ENCODE data around the gene MSI2. TPM values are rescaled to one million over a fixed set of nuclear protein-coding genes. Genes with fewer than 3 reads are reported as not detected.

Gene MSI2
- total RNA-seq, 2 experiments from 2014 or later = 59.6 to 61.7 TPM

GRCh38 chr17:57536289-57536688, 280.0 kb downstream of the MSI2 start:
- TF ChIP-seq, protein P1, sequence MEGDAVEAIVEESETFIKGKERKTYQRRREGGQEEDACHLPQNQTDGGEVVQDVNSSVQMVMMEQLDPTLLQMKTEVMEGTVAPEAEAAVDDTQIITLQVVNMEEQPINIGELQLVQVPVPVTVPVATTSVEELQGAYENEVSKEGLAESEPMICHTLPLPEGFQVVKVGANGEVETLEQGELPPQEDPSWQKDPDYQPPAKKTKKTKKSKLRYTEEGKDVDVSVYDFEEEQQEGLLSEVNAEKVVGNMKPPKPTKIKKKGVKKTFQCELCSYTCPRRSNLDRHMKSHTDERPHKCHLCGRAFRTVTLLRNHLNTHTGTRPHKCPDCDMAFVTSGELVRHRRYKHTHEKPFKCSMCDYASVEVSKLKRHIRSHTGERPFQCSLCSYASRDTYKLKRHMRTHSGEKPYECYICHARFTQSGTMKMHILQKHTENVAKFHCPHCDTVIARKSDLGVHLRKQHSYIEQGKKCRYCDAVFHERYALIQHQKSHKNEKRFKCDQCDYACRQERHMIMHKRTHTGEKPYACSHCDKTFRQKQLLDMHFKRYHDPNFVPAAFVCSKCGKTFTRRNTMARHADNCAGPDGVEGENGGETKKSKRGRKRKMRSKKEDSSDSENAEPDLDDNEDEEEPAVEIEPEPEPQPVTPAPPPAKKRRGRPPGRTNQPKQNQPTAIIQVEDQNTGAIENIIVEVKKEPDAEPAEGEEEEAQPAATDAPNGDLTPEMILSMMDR (IDR thresholded peaks at IDR 0.05) = no peak
- intact Hi-C loops (cut with micrococcal nuclease) = no loop called here
- ATAC-seq (no peak), DNase-seq (no peak)
- H3K27me3 Mint-ChIP-seq = no peaks in the 10 kb centered on the region
- H3K9me3 Mint-ChIP-seq = no peaks in the 10 kb centered on the region
- peaks cover 44% of the 10 kb centered on the region for H3K4me1 Mint-ChIP-seq (ENCODE audit: low read depth)
- H3K36me3 Mint-ChIP-seq (ENCODE audit: low read depth) = peaks cover 3% of the 10 kb centered on the region
- no peak overlapping the region for H3K27ac Mint-ChIP-seq
- ChIA-PET CTCF (interaction anchor here (4.0 kb wide), 1 partner anchor 293 kb away, joined by 13 read pairs; no protein-coding TSS in a partner anchor), POLR2A (interaction anchor here (1.1 kb wide), 1 partner anchor 32 kb away, joined by 4 read pairs; no protein-coding TSS in a partner anchor)
- H3K4me3 Mint-ChIP-seq = no peak overlapping the region

DNA sequence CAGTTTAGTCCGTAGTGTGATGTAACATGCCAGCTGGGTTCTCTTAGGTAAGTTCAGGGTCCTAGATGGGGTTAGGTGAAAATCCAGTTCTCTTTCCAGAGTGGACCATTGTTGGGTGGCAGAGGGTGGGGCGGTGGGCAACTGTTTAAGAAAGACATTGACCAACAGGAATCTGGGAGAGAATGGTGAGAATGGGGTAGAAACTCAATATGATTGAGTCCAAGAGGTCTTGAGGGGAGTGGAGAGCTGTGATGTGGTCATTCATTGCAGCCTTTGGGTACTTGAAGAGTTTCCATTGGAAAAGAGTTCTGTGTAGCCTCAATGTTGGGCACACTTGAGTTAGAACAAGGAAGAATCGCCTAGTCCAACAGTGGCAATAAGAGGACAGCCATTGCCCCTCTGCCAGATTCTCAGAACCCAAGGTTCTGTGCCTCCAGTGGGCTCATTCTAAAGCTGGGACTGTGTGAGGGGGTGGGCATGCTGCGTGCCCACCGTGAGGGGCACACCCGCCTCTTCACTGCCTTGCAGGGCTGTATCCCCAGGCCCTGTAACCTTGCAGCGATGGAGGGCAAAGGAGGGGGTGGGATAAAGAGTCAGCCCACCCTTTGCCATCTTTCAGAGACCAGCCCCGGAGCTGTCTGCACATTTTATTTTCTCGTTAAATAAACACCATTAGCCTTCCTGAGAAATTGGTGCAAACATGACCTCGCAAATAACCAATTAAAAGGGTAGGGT, 280.6 kb downstream of the MSI2 start:
- TF ChIP-seq, protein P1 (IDR thresholded peaks at IDR 0.05) = no peak
- CTCF ChIA-PET = interaction anchor here (1.2 to 4.0 kb wide), 3 partner anchors 135 to 294 kb away, joined by 5 to 13 read pairs (median 6); no protein-coding TSS in a partner anchor
- Mint-ChIP-seq H3K27me3 (no peaks in the 10 kb centered on the region), H3K27ac (peak overlapping the region; percentile 55), H3K36me3 (ENCODE audit: low read depth) (peaks cover 2% of the 10 kb centered on the region), H3K9me3 (no peaks in the 10 kb centered on the region), H3K4me1 (ENCODE audit: low read depth) (peaks cover 37% of the 10 kb centered on the region), H3K4me3 (peak overlapping the region; percentile 50)
- intact Hi-C loops (cut with micrococcal nuclease) = no loop called here
- no peak for DNase-seq
- POLR2A ChIA-PET = interaction anchor here (0.5 kb wide), 1 partner anchor 209 kb away, joined by 3 read pairs; no protein-coding TSS in a partner anchor
- no peak for ATAC-seq

- Mint-ChIP-seq H3K4me3 (peak overlapping the region; percentile 50), H3K9me3 (no peaks in the 10 kb centered on the region), H3K4me1 (ENCODE audit: low read depth) (peaks cover 30% of the 10 kb centered on the region), H3K27me3 (no peaks in the 10 kb centered on the region), H3K27ac (peak overlapping the region; percentile 55), H3K36me3 (ENCODE audit: low read depth) (no peaks in the 10 kb centered on the region)
- ATAC-seq = no peak
- ChIA-PET POLR2A (interaction anchor here (0.5 kb wide), 1 partner anchor 210 kb away, joined by 3 read pairs; no protein-coding TSS in a partner anchor), CTCF (interaction anchor here (1.2 to 1.5 kb wide), 3 partner anchors 14 to 295 kb away, joined by 3 to 6 read pairs (median 5); no protein-coding TSS in a partner anchor)
- peak; percentile 10 for DNase-seq
- intact Hi-C loops (cut with micrococcal nuclease) = no loop called here
- TF ChIP-seq, protein P1 (IDR thresholded peaks at IDR 0.05) = no peak
Observed at GRCh38 chr17:57537524-57538410, 281.4 kb downstream of the MSI2 start.

DNA sequence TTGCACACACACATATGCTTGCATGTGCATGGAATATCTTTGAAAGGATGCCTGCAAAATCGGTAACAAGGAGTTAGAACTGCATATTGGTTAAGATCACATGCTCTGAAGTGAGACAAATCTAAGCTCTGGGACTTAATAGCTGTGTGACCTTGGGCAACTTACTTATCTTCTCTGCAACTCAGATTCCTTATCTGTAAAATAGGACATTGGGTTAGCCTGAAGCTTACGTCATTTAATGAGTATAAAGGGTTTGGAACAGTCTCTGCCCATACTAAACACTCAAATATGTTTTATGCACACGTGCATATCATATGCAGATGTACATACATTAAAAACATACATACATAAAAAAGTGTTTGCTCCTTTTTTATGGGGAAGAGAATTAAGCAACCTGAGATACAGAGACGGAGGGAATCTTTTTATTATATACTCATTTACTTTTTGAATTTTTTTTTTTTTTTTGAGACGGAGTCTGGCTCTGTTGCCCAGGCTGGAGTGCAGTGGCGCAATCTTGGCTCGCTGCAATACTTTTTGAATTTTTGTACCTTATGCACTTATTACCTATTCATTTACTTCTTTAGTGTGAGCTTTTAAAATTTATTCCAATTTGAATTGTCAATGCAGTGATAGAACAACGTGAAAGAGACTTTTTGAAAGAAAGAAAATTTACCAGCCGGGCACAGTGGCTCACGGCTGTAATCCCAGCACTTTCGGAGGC, 282.6 kb downstream of the MSI2 start:
- Mint-ChIP-seq H3K27me3 (no peaks in the 10 kb centered on the region), H3K4me1 (ENCODE audit: low read depth) (peaks cover 27% of the 10 kb centered on the region), H3K27ac (no peak overlapping the region), H3K36me3 (ENCODE audit: low read depth) (no peaks in the 10 kb centered on the region), H3K4me3 (no peak overlapping the region), H3K9me3 (no peaks in the 10 kb centered on the region)
- intact Hi-C loops (cut with micrococcal nuclease) = no loop called here
- CTCF ChIA-PET = interaction anchor here (1.5 kb wide), 1 partner anchor 13 kb away, joined by 3 read pairs; no protein-coding TSS in a partner anchor
- no peak for DNase-seq
- TF ChIP-seq, protein P1 (IDR thresholded peaks at IDR 0.05) = no peak
- POLR2A ChIA-PET = no interaction called here
- no peak for ATAC-seq

All from activated CD8-positive, alpha-beta T cell treated with anti-CD3 and anti-CD28 coated beads for 36 hours (primary cell).